HEK293T (cell line): ENCODE data around the gene GALNT15.

Experiments used
- CTCF ChIA-PET: fragments of 350-600 bp; formaldehyde crosslinking; extraction: SDS; loops from one replicate; lab custom pipeline; 2021; ENCODE audit warnings: antibody characterized with exemption, inconsistent platforms; lab: Yijun Ruan, JAX
- POLR2A ChIA-PET: fragments of 350-600 bp; formaldehyde crosslinking; extraction: SDS; loops from one replicate; lab custom pipeline; 2020; ENCODE audit warnings: antibody characterized with exemption, inconsistent platforms; lab: Yijun Ruan, JAX
- DNase-seq: peaks from one replicate; pipeline ENCODE4 v3.0.0; 2012; ENCODE audit warnings: mixed read lengths; ENCODE audit errors: extremely low spot score
- ARNT ChIP-seq: fragments of 450-650 bp; IDR thresholded peaks from 2 replicates; pipeline ENCODE4 v1.6.1; 2017; ENCODE audit warnings: mild to moderate bottlenecking
- BHLHE40 ChIP-seq: fragments of 450-650 bp; IDR thresholded peaks from 2 replicates; pipeline ENCODE4 v1.6.1; 2016; ENCODE audit warnings: mild to moderate bottlenecking, moderate library complexity, borderline replicate concordance
- CTBP1 ChIP-seq: fragments of 450-650 bp; IDR thresholded peaks from 2 replicates; pipeline ENCODE4 v1.6.1; 2016; ENCODE audit warnings: borderline replicate concordance
- ELF4 ChIP-seq: fragments of 450-650 bp; IDR thresholded peaks from 2 replicates; pipeline ENCODE4 v1.6.1; 2017; ENCODE audit warnings: antibody characterized with exemption
- FOXA1 ChIP-seq: fragments of 450-650 bp; IDR thresholded peaks from 2 replicates; pipeline ENCODE4 v1.6.1; 2016; ENCODE audit warnings: mild to moderate bottlenecking
- FOXK2 ChIP-seq: fragments of 450-650 bp; IDR thresholded peaks from 2 replicates; pipeline ENCODE4 v1.6.1; 2016; ENCODE audit warnings: mild to moderate bottlenecking
- FOXM1 ChIP-seq: fragments of 450-650 bp; IDR thresholded peaks from 2 replicates; pipeline ENCODE4 v1.6.1; 2017; ENCODE audit warnings: mild to moderate bottlenecking, borderline replicate concordance
- HDGF ChIP-seq: fragments of 450-650 bp; IDR thresholded peaks from 2 replicates; pipeline ENCODE4 v1.6.1; 2017; ENCODE audit warnings: antibody characterized with exemption, borderline replicate concordance
- L3MBTL2 ChIP-seq: fragments of 450-650 bp; conservative IDR thresholded peaks from 2 replicates; pipeline ENCODE4 v1.6.1; 2016; ENCODE audit warnings: mild to moderate bottlenecking
- LEF1 ChIP-seq: fragments of 450-650 bp; IDR thresholded peaks from 2 replicates; pipeline ENCODE4 v1.6.1; 2017; ENCODE audit warnings: mild to moderate bottlenecking, borderline replicate concordance
- NFRKB ChIP-seq: fragments of 450-650 bp; IDR thresholded peaks from 2 replicates; pipeline ENCODE4 v1.6.1; 2016; ENCODE audit warnings: mild to moderate bottlenecking, moderate library complexity
- PKNOX1 ChIP-seq: fragments of 450-650 bp; IDR thresholded peaks from 2 replicates; pipeline ENCODE4 v1.6.1; 2016
- SP1 ChIP-seq: fragments of 450-650 bp; IDR thresholded peaks from 2 replicates; pipeline ENCODE4 v1.6.1; 2017
- SUZ12 ChIP-seq: fragments of 450-650 bp; IDR thresholded peaks from 2 replicates; pipeline ENCODE4 v1.6.1; 2016; ENCODE audit warnings: mild to moderate bottlenecking
- TARDBP ChIP-seq: fragments of 450-650 bp; IDR thresholded peaks from 2 replicates; pipeline ENCODE4 v1.6.1; 2016
- ZNF384 ChIP-seq: fragments of 450-650 bp; IDR thresholded peaks from 2 replicates; pipeline ENCODE4 v1.6.1; 2016

GALNT15 gene

GRCh38 chr3:16174389-16174788 is at the start of gene GALNT15:
GALNT15 (plus strand) TSS chr3:16174680; CDS start chr3:16175152, 472 bp downstream.
- POLR2A ChIA-PET = no interaction called here
- no peak for DNase-seq
- CTCF ChIA-PET = interaction anchor here (1.6 kb wide), 1 partner anchor 114 kb away, joined by 4 read pairs; no protein-coding TSS in a partner anchor
- no peak for TF ChIP-seq L3MBTL2
- TF ChIP-seq FOXA1 = no peak
- TF ChIP-seq SUZ12 = no peak
- TF ChIP-seq ZNF384 = no peak
- no peak for TF ChIP-seq ELF4
- TF ChIP-seq TARDBP = no peak
- TF ChIP-seq PKNOX1 = no peak
- TF ChIP-seq ARNT = no peak
- TF ChIP-seq NFRKB = no peak
- TF ChIP-seq FOXK2 = no peak
- no peak for TF ChIP-seq LEF1
- TF ChIP-seq SP1 = no peak
- no peak for TF ChIP-seq HDGF
- TF ChIP-seq CTBP1 = no peak
- no peak for TF ChIP-seq FOXM1
- TF ChIP-seq BHLHE40 = no peak

GRCh38 chr3:16126634-16127033 is 47.8 kb upstream of the GALNT15 start:
- CTCF ChIA-PET = no interaction called here
- TF ChIP-seq PKNOX1 = no peak
- no peak for DNase-seq
- POLR2A ChIA-PET = no interaction called here

GRCh38 chr3:16127249-16127648 is 47.2 kb upstream of the GALNT15 start:
- no peak for TF ChIP-seq ARNT
- no peak for TF ChIP-seq NFRKB
- no peak for TF ChIP-seq LEF1
- TF ChIP-seq FOXK2 = no peak
- TF ChIP-seq BHLHE40 = no peak
- TF ChIP-seq FOXM1 = no peak
- no peak for TF ChIP-seq PKNOX1
- TF ChIP-seq FOXA1 = no peak
- no peak for TF ChIP-seq HDGF
- no peak for TF ChIP-seq TARDBP
- no peak for TF ChIP-seq L3MBTL2
- no peak for TF ChIP-seq ELF4
- TF ChIP-seq ZNF384 = no peak
- TF ChIP-seq SP1 = no peak
- no peak for TF ChIP-seq SUZ12
- no peak for TF ChIP-seq CTBP1
- POLR2A ChIA-PET = no interaction called here
- no peak for DNase-seq
- CTCF ChIA-PET = no interaction called here

- no peak for TF ChIP-seq TARDBP
- no peak for TF ChIP-seq FOXK2
- TF ChIP-seq CTBP1 = no peak
- no peak for TF ChIP-seq NFRKB
- no peak for TF ChIP-seq ELF4
- TF ChIP-seq FOXM1 = no peak
- ChIA-PET CTCF (no interaction called here), POLR2A (no interaction called here)
- no peak for DNase-seq
These were observed 44.4 kb upstream of the GALNT15 start for GRCh38 chr3:16130066-16130465.

GRCh38 chr3:16132190-16132589 is 42.3 kb upstream of the GALNT15 start:
- TF ChIP-seq FOXM1 = no peak
- no peak for TF ChIP-seq SP1
- TF ChIP-seq TARDBP = no peak
- no peak for TF ChIP-seq L3MBTL2
- no peak for TF ChIP-seq PKNOX1
- TF ChIP-seq LEF1 = no peak
- TF ChIP-seq CTBP1 = no peak
- TF ChIP-seq ELF4 = no peak
- TF ChIP-seq FOXA1 = no peak
- TF ChIP-seq SUZ12 = no peak
- TF ChIP-seq BHLHE40 = no peak
- TF ChIP-seq FOXK2 = no peak
- no peak for TF ChIP-seq ARNT
- TF ChIP-seq NFRKB = no peak
- no peak for TF ChIP-seq HDGF
- TF ChIP-seq ZNF384 = no peak
- POLR2A ChIA-PET = no interaction called here
- no peak for DNase-seq
- CTCF ChIA-PET = no interaction called here

- POLR2A ChIA-PET = no interaction called here
- TF ChIP-seq FOXA1 = no peak
- TF ChIP-seq L3MBTL2 = no peak
- TF ChIP-seq CTBP1 = no peak
- TF ChIP-seq FOXK2 = no peak
- no peak for TF ChIP-seq HDGF
- no peak for TF ChIP-seq NFRKB
- no peak for TF ChIP-seq ARNT
- no peak for TF ChIP-seq LEF1
- DNase-seq = no peak
- CTCF ChIA-PET = interaction anchor here (1.1 kb wide), 1 partner anchor 14 kb away, joined by 11 read pairs; no protein-coding TSS in a partner anchor
These were observed 41.6 kb upstream of the GALNT15 start for GRCh38 chr3:16132928-16133327.
